C4-2B (cell line): Measurements from ENCODE around the gene DSCAML1.

Experiments used
- H3K27ac ChIP-seq: fragments of 450-650 bp; 2 replicates; pipeline ENCODE4 v1.5.1; 2017
- CTCF ChIP-seq: fragments of 450-650 bp; conservative IDR thresholded peaks from 2 replicates; pipeline ENCODE4 v1.5.1; 2017; ENCODE audit warnings: mild to moderate bottlenecking
- ZFX ChIP-seq: fragments of 450-650 bp; IDR thresholded peaks from 2 replicates; pipeline ENCODE4 v1.6.1; 2017

DSCAML1 gene

GRCh38 chr11:117421041-117421440 is 376.0 kb downstream of the DSCAML1 start:
- H3K27ac ChIP-seq = no peak overlapping the region
- TF ChIP-seq CTCF = no peak
- no peak for TF ChIP-seq ZFX

DNA sequence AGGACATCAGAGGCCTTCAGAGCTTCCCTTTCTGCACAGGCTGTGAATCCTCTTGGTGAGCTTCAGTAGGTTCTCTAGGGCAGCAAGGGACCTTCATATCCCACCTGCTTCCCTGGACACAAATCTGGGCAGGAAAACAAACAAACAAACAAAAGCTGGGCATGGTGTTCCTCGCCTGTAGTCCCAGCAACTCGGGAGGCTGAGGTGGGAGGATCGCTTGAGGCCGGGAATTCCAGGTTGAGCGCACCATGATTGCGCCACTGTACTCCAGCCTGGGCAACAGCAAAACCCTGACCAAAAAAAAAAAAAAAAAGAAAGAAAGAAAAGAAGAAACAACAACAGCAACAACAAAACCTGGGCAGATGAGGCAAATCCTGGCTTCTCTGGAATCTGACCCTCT is 376.4 kb downstream of the DSCAML1 start:
- TF ChIP-seq ZFX = no peak
- TF ChIP-seq CTCF = no peak
- no peak overlapping the region for H3K27ac ChIP-seq

DNA sequence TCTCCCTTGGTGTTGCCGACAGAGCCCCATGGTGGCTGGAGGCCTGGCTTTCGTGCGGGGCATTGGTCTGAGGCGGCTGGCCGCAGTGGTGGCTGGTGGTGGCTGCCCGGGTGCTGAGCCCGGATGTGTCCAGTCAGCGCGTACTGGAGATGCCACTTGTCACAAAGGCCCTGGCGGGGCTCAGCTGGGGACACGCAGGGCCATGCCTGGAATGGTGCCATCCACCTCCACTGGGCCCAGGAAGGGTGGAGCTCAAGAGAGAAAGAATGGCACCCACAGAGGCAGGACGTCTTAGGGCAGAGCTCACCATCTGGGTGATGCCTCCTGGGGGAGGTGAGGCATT is 376.9 kb downstream of the DSCAML1 start:
- H3K27ac ChIP-seq = no peak overlapping the region
- no peak for TF ChIP-seq CTCF
- no peak for TF ChIP-seq ZFX

- no peak for TF ChIP-seq CTCF
- TF ChIP-seq ZFX = no peak
- H3K27ac ChIP-seq = no peak overlapping the region
Measured at GRCh38 chr11:117419482-117420142, 377.4 kb downstream of the DSCAML1 start.

DNA sequence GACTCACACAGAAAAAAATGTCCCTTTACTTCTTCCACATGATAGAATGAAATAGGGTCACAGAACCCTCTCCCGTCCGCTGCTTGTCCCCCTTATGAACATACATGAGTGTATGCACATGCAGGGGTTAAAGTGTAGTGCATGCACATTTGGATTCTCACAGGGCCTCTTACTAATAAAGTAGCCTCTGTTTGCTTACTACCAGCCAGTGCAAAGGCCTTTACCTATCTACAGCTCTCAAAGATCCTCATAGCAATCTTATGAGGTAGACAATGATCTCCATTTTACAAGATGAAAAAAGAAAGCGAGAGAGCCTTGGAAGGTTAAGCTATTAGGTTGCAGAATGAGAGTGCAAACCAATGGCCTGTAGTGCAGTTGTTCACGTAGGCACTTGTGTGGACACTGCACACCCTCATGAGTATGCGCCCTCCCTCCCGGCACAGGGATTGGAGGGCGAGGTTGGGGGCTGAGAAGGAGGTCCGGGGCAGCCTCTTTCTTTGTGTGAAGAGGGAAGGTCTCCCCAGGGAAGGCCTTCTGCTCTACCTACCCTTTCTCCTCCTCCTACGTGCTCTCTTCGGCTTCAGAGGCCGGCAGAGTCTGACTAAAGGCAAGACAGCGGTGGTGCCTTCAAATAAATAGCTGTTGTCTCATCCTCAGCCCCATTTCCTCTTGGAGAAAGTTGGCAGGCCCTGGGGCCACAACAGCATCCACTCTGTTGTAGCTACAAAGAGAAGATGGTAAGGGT is 378.1 kb downstream of the DSCAML1 start:
- H3K27ac ChIP-seq = no peak overlapping the region
- TF ChIP-seq ZFX (no peak), CTCF (no peak)

DNA sequence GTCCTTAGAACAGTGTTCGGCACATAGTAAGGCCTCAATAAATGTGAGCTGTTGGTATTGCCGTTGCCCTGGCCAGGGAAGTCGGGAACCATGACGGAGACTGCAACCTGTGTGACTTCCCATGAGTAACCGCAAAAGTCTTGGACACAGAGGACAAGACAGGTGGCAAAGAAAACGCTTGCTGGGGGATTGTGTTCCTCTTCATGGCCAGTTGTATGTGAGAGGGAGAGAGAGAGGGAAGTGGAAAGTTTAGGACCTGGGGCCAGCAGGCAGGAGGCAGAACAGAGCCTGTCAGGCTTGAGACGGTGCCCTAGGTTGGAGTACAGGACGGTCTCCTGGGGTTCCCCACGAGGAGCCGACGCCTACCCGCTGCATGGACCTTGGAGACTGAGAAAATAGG is 379.2 kb downstream of the DSCAML1 start:
- H3K27ac ChIP-seq = no peak overlapping the region

More for the DNA sequence above, 379.2 kb downstream of the DSCAML1 start:
- no peak for TF ChIP-seq ZFX
- no peak for TF ChIP-seq CTCF
